A375 (cell line): ENCODE data around the gene CSF3R. TPM values are rescaled to one million over a fixed set of nuclear protein-coding genes. Genes with fewer than 3 reads are reported as not detected.

ENCODE experiments used
- small RNA-seq: library from RNA; depleted of rRNA; stranded (forward); fragments of <200 nt; gene quantifications from one replicate; pipeline ENCODE3, GENCODE V24; 2014
- total RNA-seq: library from RNA; depleted of rRNA; stranded (reverse); fragments of >200 nt; shearing (Covaris generic); gene quantifications from 2 replicates; pipeline ENCODE4 v1.2.3, GENCODE V29; 2014; rRNA removed

Gene CSF3R
- not detected in 2 replicates for total RNA-seq

GRCh38 chr1:36482724-36483388 lies at the start of gene CSF3R:
Gene CSF3R (minus strand): TSS chr1:36482913. CDS start chr1:36479496, 3,417 bp downstream.

GRCh38 chr1:36463803-36464604 lies 18.7 kb downstream of the CSF3R start, which contains the start of gene MRPS15:
Gene MRPS15 (minus strand): TSS chr1:36464384. CDS start chr1:36464275, 109 bp downstream.

GRCh38 chr1:36450270-36450918 lies 32.3 kb downstream of the CSF3R start, which contains the start of gene OSCP1:
Gene OSCP1 (minus strand): TSS chr1:36450451. CDS start chr1:36450369, 82 bp downstream.

Small RNA genes within 50 kb of the gene (small RNA-seq; reads per million reads assigned to genes)
- gene SNORA63C: not detected

Other genes starting within 250 kb of the CSF3R start
- 5.2 and 6.3 TPM in 2 replicates for gene SH3D21, start 176.5 kb downstream of the CSF3R start, total RNA-seq
- 95.6 and 113 TPM in 2 replicates for gene EVA1B, start 159.3 kb downstream of the CSF3R start, total RNA-seq
- 22.3 and 29.4 TPM in 2 replicates for gene STK40, start 97.0 kb downstream of the CSF3R start, total RNA-seq
- 10.7 and 18.4 TPM in 2 replicates for gene LSM10, start 85.0 kb downstream of the CSF3R start, total RNA-seq
- gene OSCP1, start 32.5 kb downstream of the CSF3R start, total RNA-seq: 7.0 and 8.4 TPM in 2 replicates
- gene MRPS15, start 18.5 kb downstream of the CSF3R start, total RNA-seq: 115 and 120 TPM in 2 replicates